MCF 10A (cell line): ENCODE data around the gene CACNB4. TPM values are rescaled to one million over a fixed set of nuclear protein-coding genes. Genes with fewer than 3 reads are reported as not detected.
"Not testable (repeated sequence)": the region's sequence is repeated elsewhere in the genome, so short reads cannot be mapped to it uniquely, and the experiment has no call there.

Experiments
- BruUV-seq: library from RNA; stranded (reverse); fragments of 400-500 nt; replicated peaks from 2 replicates; lab custom pipeline; 2021; lab: Mats Ljungman, UMichigan
- CTCF ChIA-PET: fragments of 300-600 bp; sonication (Branson Sonifier 250); formaldehyde crosslinking; extraction: SDS; loops from one replicate; lab custom pipeline; 2021; ENCODE audit warnings: antibody characterized with exemption, inconsistent platforms; lab: Yijun Ruan, JAX
- POLR2A ChIA-PET: fragments of 300-600, 350-650 bp; sonication (Branson Sonifier 250); formaldehyde crosslinking; extraction: SDS; loops from one replicate; lab custom pipeline; 2020; ENCODE audit warnings: antibody characterized with exemption, inconsistent platforms; lab: Yijun Ruan, JAX
- DNase-seq: peaks from one replicate; pipeline ENCODE4 v3.0.0-alpha.2; 2018; ENCODE audit not compliant: unreplicated experiment
- H3K27ac Mint-ChIP-seq: one replicate; pipeline ENCODE4 v1.8.0; 2022; ENCODE audit warnings: mild to moderate bottlenecking, low read depth, mixed read lengths; ENCODE audit not compliant: unreplicated experiment
- H3K27me3 Mint-ChIP-seq: one replicate; pipeline ENCODE4 v1.8.0; 2022; ENCODE audit warnings: mixed read lengths; ENCODE audit not compliant: insufficient read depth, unreplicated experiment
- H3K36me3 Mint-ChIP-seq: one replicate; pipeline ENCODE4 v1.8.0; 2022; ENCODE audit warnings: mild to moderate bottlenecking, moderate library complexity, mixed read lengths; ENCODE audit not compliant: insufficient read depth, unreplicated experiment
- H3K4me1 Mint-ChIP-seq: one replicate; pipeline ENCODE4 v1.8.0; 2022; ENCODE audit warnings: mixed read lengths; ENCODE audit not compliant: insufficient read depth, unreplicated experiment
- H3K4me3 Mint-ChIP-seq: one replicate; pipeline ENCODE4 v1.8.0; 2022; ENCODE audit warnings: mild to moderate bottlenecking, moderate library complexity, mixed read lengths; ENCODE audit not compliant: unreplicated experiment
- H3K9me3 Mint-ChIP-seq: one replicate; pipeline ENCODE4 v1.8.0; 2022; ENCODE audit warnings: mixed read lengths; ENCODE audit not compliant: unreplicated experiment
- CTCF ChIP-seq: fragments of 200-600 bp; IDR thresholded peaks from one replicate; pipeline ENCODE4 v1.8.0; 2022; ENCODE audit warnings: antibody characterized with exemption, mild to moderate bottlenecking; ENCODE audit not compliant: unreplicated experiment
- intact Hi-C: fragments of 100-400 bp; cut with micrococcal nuclease; formaldehyde crosslinking; loops from 2 replicates; pipeline ENCODE4 v1.14.1; 2022
- total RNA-seq: library from RNA; stranded (reverse); gene quantifications from 2 replicates; pipeline ENCODE4 v1.2.3, GENCODE V29; 2022

CACNB4 gene
- total RNA-seq, 1 experiment from 2014 or later, result 0.49 TPM

- Mint-ChIP-seq H3K36me3 (no peaks in the 10 kb centered on the region), H3K27ac (peak overlapping the region; percentile 85), H3K4me3 (no peak overlapping the region), H3K27me3 (no peaks in the 10 kb centered on the region), H3K9me3 (peaks cover 11% of the 10 kb centered on the region), H3K4me1 (peaks cover 25% of the 10 kb centered on the region)
- ChIA-PET CTCF (interaction anchor here (0.6 to 2.5 kb wide), 15 partner anchors 9 to 393 kb away, joined by 3 to 14 read pairs (median 4); no protein-coding TSS in a partner anchor), POLR2A (interaction anchor here (0.5 to 3.2 kb wide), 11 partner anchors 12 to 1860 kb away, joined by 3 to 26 read pairs (median 5); partner anchors contain the start of gene ARL5A)
- no TSS peak for BruUV-seq
- no peak for TF ChIP-seq CTCF
- intact Hi-C loops, result no loop called here
- peak; percentile 92 for DNase-seq
These were observed 153.7 kb downstream of the CACNB4 start for GRCh38 chr2:151945186-151945585.

DNA sequence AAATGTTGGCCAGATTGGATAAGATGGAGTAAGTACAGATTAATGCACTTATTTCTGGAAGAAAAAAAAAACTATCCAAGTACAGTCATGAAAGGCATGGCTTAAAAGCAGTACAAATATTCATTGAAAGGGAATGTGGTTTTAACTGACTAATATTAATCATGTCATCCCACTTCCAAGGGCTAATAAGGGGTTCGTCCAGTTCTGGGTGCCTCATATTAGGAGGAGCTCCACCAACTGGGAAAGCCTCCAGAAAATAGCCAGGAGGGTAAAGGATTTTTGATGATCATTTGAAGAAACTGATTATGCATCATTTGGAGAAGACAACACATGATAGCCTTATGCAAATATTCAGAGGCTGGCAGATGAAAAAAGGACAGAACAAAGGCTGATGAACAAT is 155.4 kb downstream of the CACNB4 start:
- Mint-ChIP-seq H3K27ac (no peak overlapping the region), H3K9me3 (peaks cover 11% of the 10 kb centered on the region), H3K36me3 (no peaks in the 10 kb centered on the region), H3K4me3 (no peak overlapping the region), H3K27me3 (no peaks in the 10 kb centered on the region), H3K4me1 (peaks cover 25% of the 10 kb centered on the region)
- ChIA-PET CTCF (interaction anchor here (0.6 to 1.0 kb wide), 2 partner anchors 11 to 391 kb away, joined by 3 to 4 read pairs; partner anchors contain the start of gene FMNL2), POLR2A (interaction anchor here (0.7 to 3.2 kb wide), 3 partner anchors 15 to 822 kb away, joined by 3 to 26 read pairs (median 3); no protein-coding TSS in a partner anchor)
- TF ChIP-seq CTCF, result no peak
- BruUV-seq, result no TSS peak
- DNase-seq, result no peak
- intact Hi-C loops, result no loop called here

DNA sequence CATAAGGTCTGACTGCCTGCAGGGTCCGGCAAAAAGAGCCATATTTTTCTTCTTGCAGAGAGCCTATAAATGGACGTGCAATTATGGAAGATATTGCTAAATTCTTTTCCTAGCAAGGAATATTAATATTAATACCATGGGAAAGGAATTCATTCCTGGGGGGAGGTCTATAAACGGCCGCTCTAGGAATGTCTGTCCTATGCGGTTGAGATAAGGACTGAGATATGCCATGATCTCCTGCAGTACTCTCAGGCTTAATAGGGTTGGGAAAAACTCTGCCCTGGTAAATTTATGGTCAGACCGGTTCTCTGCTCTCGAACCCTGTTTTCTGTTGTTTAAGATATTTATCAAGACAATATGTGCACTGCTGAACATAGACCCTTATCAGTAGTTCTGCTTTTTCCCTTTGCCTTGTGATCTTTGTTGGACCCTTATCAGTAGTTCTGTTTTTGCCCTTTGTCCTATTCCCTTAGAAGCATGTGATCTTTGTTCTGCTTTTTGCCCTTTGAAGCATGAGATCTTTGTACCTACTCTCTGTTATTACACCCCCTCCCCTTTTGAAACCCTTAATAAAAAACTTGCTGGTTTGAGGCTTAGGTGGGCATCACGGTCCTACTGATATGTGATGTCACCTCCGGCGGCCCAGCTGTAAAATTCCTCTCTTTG is 156.2 kb downstream of the CACNB4 start:
- DNase-seq, intact Hi-C loops, H3K27ac Mint-ChIP-seq, H3K4me3 Mint-ChIP-seq, H3K36me3 Mint-ChIP-seq, H3K27me3 Mint-ChIP-seq, BruUV-seq: not testable (repeated sequence)
- CTCF ChIA-PET, result interaction anchor here (0.6 to 1.0 kb wide), 2 partner anchors 10 to 392 kb away, joined by 3 to 4 read pairs; partner anchors contain the start of gene FMNL2
- peaks cover 11% of the 10 kb centered on the region for H3K9me3 Mint-ChIP-seq
- POLR2A ChIA-PET, result interaction anchor here (0.6 to 3.2 kb wide), 2 partner anchors 15 to 25 kb away, joined by 5 to 26 read pairs; no protein-coding TSS in a partner anchor
- H3K4me1 Mint-ChIP-seq, result peaks cover 20% of the 10 kb centered on the region

- no peak for TF ChIP-seq CTCF
- Mint-ChIP-seq H3K4me3 (no peak overlapping the region), H3K4me1 (no peaks in the 10 kb centered on the region), H3K27me3 (no peaks in the 10 kb centered on the region), H3K27ac (no peak overlapping the region), H3K9me3 (peaks cover 5% of the 10 kb centered on the region), H3K36me3 (no peaks in the 10 kb centered on the region)
- BruUV-seq, result no TSS peak
- CTCF ChIA-PET, result no interaction called here
- no peak for DNase-seq
- intact Hi-C loops, result no loop called here
- POLR2A ChIA-PET, result interaction anchor here (1.6 to 3.5 kb wide), 2 partner anchors 10 to 110 kb away, joined by 4 to 13 read pairs; partner anchors contain the start of gene ARL5A
These were observed 160.9 kb downstream of the CACNB4 start for GRCh38 chr2:151937966-151938365.
